GM18505 (cell line): ENCODE measurements around the gene PHB1.

Source experiments
- ATAC-seq: cut with Tn5 transposase; IDR thresholded peaks from one replicate; pipeline ENCODE4 v1.9.1; 2021; ENCODE audit not compliant: unreplicated experiment
- POLR2A ChIP-seq: IDR thresholded peaks from 4 replicates; pipeline ENCODE4 v1.6.1; 2011; ENCODE audit warnings: borderline replicate concordance; ENCODE audit not compliant: insufficient read depth, insufficient read length; ENCODE audit errors: extremely low read depth

Gene PHB1

DNA sequence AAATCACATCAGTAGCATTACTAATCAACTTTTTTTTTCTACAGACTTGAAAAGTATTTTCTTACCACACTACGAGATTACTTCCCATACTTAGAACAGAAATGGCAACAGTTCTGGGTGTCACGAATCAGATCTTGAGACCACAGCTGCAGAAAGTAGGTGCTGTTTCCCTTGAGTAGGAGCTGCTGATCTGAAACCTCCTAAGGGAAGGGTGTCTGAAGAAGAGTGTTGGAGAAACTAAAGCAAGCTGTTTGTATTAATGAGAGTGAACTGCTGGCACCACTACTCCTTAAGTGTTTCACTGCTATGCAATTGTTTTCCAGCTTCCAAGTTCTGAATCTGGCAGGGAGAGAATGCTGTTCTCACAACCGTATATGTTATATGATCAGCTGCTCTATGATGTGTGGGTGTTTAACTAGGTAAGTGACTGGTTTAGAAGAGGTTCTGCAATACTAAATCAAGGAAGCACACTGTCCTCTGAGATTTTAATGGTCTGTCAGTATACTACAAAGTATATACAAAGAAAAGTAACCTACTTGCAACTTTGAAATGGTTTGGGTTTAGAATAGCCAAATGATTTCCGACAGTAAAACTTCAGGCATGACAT, 55.9 kb downstream of the PHB1 start:
- no peak for ATAC-seq
- TF ChIP-seq POLR2A, result no peak

- ATAC-seq, result no peak
- no peak for TF ChIP-seq POLR2A
These were observed 57.2 kb downstream of the PHB1 start for GRCh38 chr17:49357516-49357915.

GRCh38 chr17:49356320-49356719, 58.4 kb downstream of the PHB1 start:
- ATAC-seq, result no peak
- TF ChIP-seq POLR2A, result no peak
